Karpas-422 (cell line): ENCODE data around the gene RSPRY1. TPM values are rescaled to one million over a fixed set of nuclear protein-coding genes. Genes with fewer than 3 reads are reported as not detected.

Source experiments
- DNase-seq: peaks from one replicate; pipeline ENCODE4 v3.0.0-alpha.2; 2015
- H2AFZ ChIP-seq: fragments of 200-600 bp; sonication (generic); 2 replicates; pipeline ENCODE4 v1.6.1; 2014; ENCODE audit warnings: antibody characterized with exemption, low read length, mixed read lengths
- H3K27ac ChIP-seq: fragments of 200-600 bp; sonication (generic); 2 replicates; pipeline ENCODE4 v1.5.1; 2014; ENCODE audit warnings: mild to moderate bottlenecking, low read length, moderate library complexity
- H3K27me3 ChIP-seq: fragments of 200-600 bp; sonication (generic); 2 replicates; pipeline ENCODE4 v1.6.1; 2014; ENCODE audit warnings: low read length, mixed read lengths
- H3K36me3 ChIP-seq: fragments of 200-600 bp; sonication (generic); 2 replicates; pipeline ENCODE4 v1.6.1; 2014; ENCODE audit warnings: low read length, mixed read lengths; ENCODE audit not compliant: insufficient read depth
- H3K4me1 ChIP-seq: fragments of 200-600 bp; sonication (generic); 2 replicates; pipeline ENCODE4 v1.6.1; 2014; ENCODE audit warnings: mild to moderate bottlenecking, low read length, mixed read lengths
- H3K4me2 ChIP-seq: fragments of 200-600 bp; sonication (generic); 2 replicates; pipeline ENCODE4 v1.6.1; 2014; ENCODE audit warnings: low read length, low read depth, mild to moderate bottlenecking; ENCODE audit not compliant: poor library complexity, severe bottlenecking
- H3K4me3 ChIP-seq: fragments of 200-600 bp; sonication (generic); 2 replicates; pipeline ENCODE4 v1.5.1; 2014; ENCODE audit warnings: mild to moderate bottlenecking, antibody characterized with exemption, low read length, mixed read lengths
- H3K79me2 ChIP-seq: fragments of 200-600 bp; sonication (generic); 2 replicates; pipeline ENCODE4 v1.6.1; 2014; ENCODE audit warnings: mild to moderate bottlenecking, low read length, mixed read lengths
- H3K9ac ChIP-seq: fragments of 200-600 bp; sonication (generic); 2 replicates; pipeline ENCODE4 v1.6.0; 2014; ENCODE audit warnings: low read length
- H3K9me2 ChIP-seq: fragments of 200-600 bp; sonication (generic), shearing (Covaris generic); replicated peaks from 2 replicates; pipeline ENCODE4 v1.6.0; 2014; ENCODE audit warnings: mild to moderate bottlenecking, low read length, moderate library complexity; ENCODE audit not compliant: insufficient read depth
- H3K9me3 ChIP-seq: fragments of 300-700, 200-600 bp; sonication (generic); 2 replicates; pipeline ENCODE4 v1.6.1; 2014; ENCODE audit warnings: low read length, mixed read lengths
- H4K20me1 ChIP-seq: fragments of 200-600 bp; sonication (generic); 2 replicates; pipeline ENCODE4 v1.6.1; 2014; ENCODE audit warnings: mild to moderate bottlenecking, antibody characterized with exemption, low read length, low read depth; ENCODE audit not compliant: insufficient read depth
- total RNA-seq: library from RNA; depleted of rRNA; stranded (reverse); fragments of >200 nt; shearing (Covaris generic); gene quantifications from 2 replicates; pipeline ENCODE4 v1.2.3, GENCODE V29; 2014; ENCODE audit warnings: low replicate concordance; rRNA removed

Gene RSPRY1
- total RNA-seq, 1 experiment from 2014 or later, result 26.4 TPM

DNA sequence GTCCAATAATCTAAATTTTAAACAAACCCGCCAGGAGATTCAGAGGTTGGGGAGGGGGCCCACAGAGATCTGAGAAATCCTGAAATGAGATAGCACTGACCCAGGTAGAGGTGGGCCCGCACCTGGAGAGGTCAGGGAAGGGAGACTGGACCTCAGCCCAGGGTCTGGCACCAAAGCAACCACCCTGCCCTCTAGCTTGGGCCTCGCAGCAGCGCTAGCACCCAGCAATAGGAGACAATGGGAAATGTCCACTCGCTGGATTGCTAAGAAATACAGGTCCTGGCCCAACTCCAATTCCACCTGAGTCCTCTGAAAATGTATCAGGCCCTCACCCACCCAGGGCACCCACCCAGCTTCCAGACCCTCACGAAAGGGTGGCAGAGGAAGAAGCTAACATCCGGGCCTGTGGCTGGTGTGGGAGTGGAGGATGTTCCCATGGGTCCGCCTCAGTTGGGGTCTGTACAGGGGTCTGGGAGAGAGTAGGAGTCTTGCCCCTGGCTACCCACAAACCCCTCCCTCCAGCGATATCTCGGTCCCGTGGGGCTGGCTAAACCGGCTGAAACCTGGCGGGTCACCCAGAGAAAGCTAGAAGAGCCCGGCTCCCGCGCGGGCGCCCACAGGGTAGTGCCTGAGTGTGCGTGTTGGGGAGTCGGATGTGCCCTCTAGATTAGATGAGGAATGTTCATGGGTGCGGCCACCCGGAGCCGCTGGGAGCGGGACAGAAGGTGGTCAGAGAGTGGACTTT, 97.3 kb downstream of the RSPRY1 start:
- Histone ChIP-seq H3K9ac (no peak overlapping the region), H3K9me3 (no peaks in the 10 kb centered on the region), H3K9me2 (no peaks in the 10 kb centered on the region), H3K36me3 (no peaks in the 10 kb centered on the region), H3K79me2 (no peaks in the 10 kb centered on the region), H2AFZ (no peak overlapping the region), H3K4me1 (no peaks in the 10 kb centered on the region), H3K27me3 (no peaks in the 10 kb centered on the region), H4K20me1 (no peaks in the 10 kb centered on the region), H3K27ac (no peak overlapping the region), H3K4me2 (no peak overlapping the region), H3K4me3 (no peak overlapping the region)
- no peak for DNase-seq

- no peaks in the 10 kb centered on the region for H3K27me3 ChIP-seq
- H3K79me2 ChIP-seq, result no peaks in the 10 kb centered on the region
- H3K4me3 ChIP-seq, result no peak overlapping the region
- no peak overlapping the region for H3K4me2 ChIP-seq
- no peak for DNase-seq
- H3K9me3 ChIP-seq, result no peaks in the 10 kb centered on the region
- no peak overlapping the region for H3K27ac ChIP-seq
- no peak overlapping the region for H3K9ac ChIP-seq
- no peak overlapping the region for H2AFZ ChIP-seq
- H3K9me2 ChIP-seq, result no peaks in the 10 kb centered on the region
- H3K4me1 ChIP-seq, result no peaks in the 10 kb centered on the region
- no peaks in the 10 kb centered on the region for H3K36me3 ChIP-seq
- H4K20me1 ChIP-seq, result no peaks in the 10 kb centered on the region
Measured at GRCh38 chr16:57283959-57284208, 97.8 kb downstream of the RSPRY1 start.

DNA sequence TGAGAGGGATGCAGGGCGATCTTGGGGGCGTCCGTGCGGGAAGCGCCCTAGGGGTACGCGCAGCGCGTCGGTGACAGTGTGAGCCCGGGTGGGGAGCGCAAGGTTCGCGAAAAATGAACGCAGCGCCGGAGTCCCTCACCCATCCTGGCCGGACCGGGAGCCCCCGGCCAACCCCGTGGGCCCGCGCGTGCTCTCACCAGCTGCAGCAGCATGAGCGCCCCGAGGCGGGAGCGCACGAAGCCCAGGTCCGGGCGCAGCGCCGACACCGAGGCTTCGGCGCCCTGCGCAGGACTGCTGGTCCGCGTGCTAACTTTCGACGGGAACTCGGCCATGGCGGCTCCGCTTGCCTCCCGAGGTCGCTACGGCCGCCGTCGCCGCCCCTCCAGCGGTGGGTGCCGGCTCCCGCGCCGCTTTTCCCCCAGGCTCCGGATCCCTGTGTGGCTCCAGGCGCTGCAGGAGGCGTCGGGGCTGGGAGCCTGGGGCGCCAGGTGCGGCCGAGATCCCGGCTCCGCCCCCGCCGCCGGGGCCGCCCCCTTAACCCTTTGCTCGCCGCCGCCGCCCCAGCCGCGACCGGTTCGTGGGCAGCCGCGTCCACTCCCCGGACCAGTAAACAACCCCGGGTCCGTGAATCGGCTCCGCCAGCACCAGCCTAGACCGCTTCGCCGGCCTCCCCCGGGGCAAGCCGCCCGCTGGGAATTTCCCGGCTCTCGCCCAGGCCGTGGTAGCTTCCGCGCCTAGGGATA, 98.3 kb downstream of the RSPRY1 start, which contains the start of gene PLLP:
TSS of gene PLLP (minus strand) at position 464 of the 743 bp plus-strand sequence. CDS start at position 332, 132 bp downstream.
- Histone ChIP-seq H3K9me3 (no peaks in the 10 kb centered on the region), H3K4me1 (no peaks in the 10 kb centered on the region), H4K20me1 (no peaks in the 10 kb centered on the region), H3K27ac (no peak within 1 kb of the TSS), H3K4me3 (no peak within 1 kb of the TSS), H3K36me3 (no peaks in the 10 kb centered on the region), H3K9ac (no peak within 1 kb of the TSS), H3K4me2 (no peak within 1 kb of the TSS), H3K79me2 (no peaks in the 10 kb centered on the region), H3K9me2 (no peaks in the 10 kb centered on the region), H3K27me3 (no peaks in the 10 kb centered on the region), H2AFZ (no peak within 1 kb of the TSS)
- DNase-seq, result no peak

DNA sequence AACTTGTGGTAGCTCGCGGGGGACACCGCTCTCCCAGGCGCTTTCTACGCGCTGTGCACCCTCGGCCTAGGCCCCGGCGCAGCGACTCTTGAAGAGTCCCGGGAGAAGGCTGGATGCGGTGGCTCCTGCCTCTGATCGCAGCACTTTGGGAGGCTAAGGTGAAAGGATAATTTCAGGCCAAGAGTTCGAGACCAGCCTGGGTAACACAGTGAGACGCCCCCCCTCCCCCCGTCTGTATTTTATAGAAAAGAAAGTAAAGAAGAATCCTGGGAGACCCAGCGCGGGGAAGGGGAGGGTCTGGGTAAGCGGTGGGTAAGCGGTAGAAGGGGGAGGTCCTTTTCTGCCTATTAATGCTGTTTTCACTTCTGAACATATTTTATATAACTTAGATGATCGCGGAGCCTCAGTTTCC, 98.8 kb downstream of the RSPRY1 start:
- no peak overlapping the region for H2AFZ ChIP-seq
- H3K4me1 ChIP-seq, result no peaks in the 10 kb centered on the region
- no peaks in the 10 kb centered on the region for H3K9me3 ChIP-seq
- no peak overlapping the region for H3K27ac ChIP-seq
- no peaks in the 10 kb centered on the region for H4K20me1 ChIP-seq
- no peaks in the 10 kb centered on the region for H3K27me3 ChIP-seq
- no peak overlapping the region for H3K9ac ChIP-seq
- no peak for DNase-seq
- H3K79me2 ChIP-seq, result no peaks in the 10 kb centered on the region
- no peak overlapping the region for H3K4me3 ChIP-seq
- no peaks in the 10 kb centered on the region for H3K36me3 ChIP-seq
- no peak overlapping the region for H3K4me2 ChIP-seq
- H3K9me2 ChIP-seq, result no peaks in the 10 kb centered on the region

GRCh38 chr16:57285379-57285778, 99.2 kb downstream of the RSPRY1 start:
- Histone ChIP-seq H3K79me2 (no peaks in the 10 kb centered on the region), H2AFZ (no peak overlapping the region), H3K9ac (no peak overlapping the region), H3K27ac (no peak overlapping the region), H3K27me3 (no peaks in the 10 kb centered on the region), H3K36me3 (no peaks in the 10 kb centered on the region), H3K9me2 (no peaks in the 10 kb centered on the region), H3K4me3 (no peak overlapping the region), H3K4me2 (no peak overlapping the region), H3K4me1 (no peaks in the 10 kb centered on the region), H4K20me1 (no peaks in the 10 kb centered on the region), H3K9me3 (no peaks in the 10 kb centered on the region)
- DNase-seq, result no peak

- H4K20me1 ChIP-seq, result no peaks in the 10 kb centered on the region
- no peaks in the 10 kb centered on the region for H3K36me3 ChIP-seq
- H3K9ac ChIP-seq, result no peak overlapping the region
- H3K4me1 ChIP-seq, result no peaks in the 10 kb centered on the region
- H2AFZ ChIP-seq, result no peak overlapping the region
- no peaks in the 10 kb centered on the region for H3K79me2 ChIP-seq
- H3K9me3 ChIP-seq, result no peaks in the 10 kb centered on the region
- H3K27me3 ChIP-seq, result no peaks in the 10 kb centered on the region
- no peak overlapping the region for H3K27ac ChIP-seq
- DNase-seq, result no peak
- no peak overlapping the region for H3K4me3 ChIP-seq
- H3K4me2 ChIP-seq, result no peak overlapping the region
- H3K9me2 ChIP-seq, result no peaks in the 10 kb centered on the region
Measured at GRCh38 chr16:57289391-57290257, 103.5 kb downstream of the RSPRY1 start.

Other genes with a start within 250 kb of the RSPRY1 start
- 0.32 and 0.48 TPM in 2 replicates for gene CETP, start 224.4 kb upstream of the RSPRY1 start, total RNA-seq
- gene NLRC5, start 196.8 kb upstream of the RSPRY1 start, total RNA-seq, result 103 and 116 TPM in 2 replicates
- 4.6 and 5.1 TPM in 2 replicates for gene CPNE2, start 93.7 kb upstream of the RSPRY1 start, total RNA-seq
- 84.0 and 98.4 TPM in 2 replicates for gene PSME3IP1, start 290 bp upstream of the RSPRY1 start, total RNA-seq
- 44.5 and 96.8 TPM in 2 replicates for gene ARL2BP, start 58.9 kb downstream of the RSPRY1 start, total RNA-seq
- gene PLLP, start 98.3 kb downstream of the RSPRY1 start, total RNA-seq, result not detected in 2 replicates
- gene CCL22, start 172.5 kb downstream of the RSPRY1 start, total RNA-seq, result not detected in 2 replicates
- not detected in 2 replicates for gene CX3CL1, start 186.2 kb downstream of the RSPRY1 start, total RNA-seq
- gene CCL17, start 218.4 kb downstream of the RSPRY1 start, total RNA-seq, result not detected in 2 replicates